Body of pancreas (tissue), 4 donors: ENCODE data around the gene OR1I1.

Experiments used
- POLR2A ChIP-seq, 3 donors: fragments of 450-650 bp; IDR thresholded peaks; one replicate each; pipeline ENCODE4 v1.6.1; 2016; ENCODE audit warnings: antibody characterized with exemption in 3 of 3, mild to moderate bottlenecking in 2 of 3
- TF ChIP-seq, protein P1 (sequence below), 7 experiments: fragments of 450-650 bp in 4 of 7; fragments of 200-600 bp in 3 of 7; sonication (generic) in 3 of 7; IDR thresholded peaks; one replicate each; pipeline ENCODE4 v1.5.1; 2016 to 2019; ENCODE audit warnings: antibody characterized with exemption in 7 of 7

DNA sequence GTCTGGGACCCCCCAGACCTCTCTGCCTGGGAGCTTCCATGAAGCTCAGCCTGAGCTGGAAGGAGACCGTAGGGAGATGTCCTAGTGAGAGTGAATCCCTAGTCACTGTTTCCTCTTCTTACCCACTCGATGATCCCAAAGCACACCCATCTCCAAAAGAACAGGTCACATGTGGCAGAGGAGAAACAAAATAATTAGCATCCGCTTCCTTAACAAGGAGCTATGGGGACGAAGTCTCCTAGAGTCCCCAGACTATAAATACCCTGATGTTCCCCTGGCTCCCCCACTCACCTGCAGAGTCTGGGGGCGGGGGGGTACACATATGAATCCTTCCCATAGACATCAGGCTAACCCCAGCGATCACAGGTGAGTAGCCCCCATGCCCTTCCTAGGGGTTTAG, at the start of gene OR1I1:
- TF ChIP-seq, protein P1, sequence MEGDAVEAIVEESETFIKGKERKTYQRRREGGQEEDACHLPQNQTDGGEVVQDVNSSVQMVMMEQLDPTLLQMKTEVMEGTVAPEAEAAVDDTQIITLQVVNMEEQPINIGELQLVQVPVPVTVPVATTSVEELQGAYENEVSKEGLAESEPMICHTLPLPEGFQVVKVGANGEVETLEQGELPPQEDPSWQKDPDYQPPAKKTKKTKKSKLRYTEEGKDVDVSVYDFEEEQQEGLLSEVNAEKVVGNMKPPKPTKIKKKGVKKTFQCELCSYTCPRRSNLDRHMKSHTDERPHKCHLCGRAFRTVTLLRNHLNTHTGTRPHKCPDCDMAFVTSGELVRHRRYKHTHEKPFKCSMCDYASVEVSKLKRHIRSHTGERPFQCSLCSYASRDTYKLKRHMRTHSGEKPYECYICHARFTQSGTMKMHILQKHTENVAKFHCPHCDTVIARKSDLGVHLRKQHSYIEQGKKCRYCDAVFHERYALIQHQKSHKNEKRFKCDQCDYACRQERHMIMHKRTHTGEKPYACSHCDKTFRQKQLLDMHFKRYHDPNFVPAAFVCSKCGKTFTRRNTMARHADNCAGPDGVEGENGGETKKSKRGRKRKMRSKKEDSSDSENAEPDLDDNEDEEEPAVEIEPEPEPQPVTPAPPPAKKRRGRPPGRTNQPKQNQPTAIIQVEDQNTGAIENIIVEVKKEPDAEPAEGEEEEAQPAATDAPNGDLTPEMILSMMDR (IDR thresholded peaks at IDR 0.05) = no peak
- TF ChIP-seq POLR2A (IDR thresholded peaks at IDR 0.05) = no peak
